Fibroblast of skin of right quadriceps (primary cell): ENCODE data around the gene SLC35E2B.
"Not testable (repeated sequence)": the region's sequence is repeated elsewhere in the genome, so short reads cannot be mapped to it uniquely, and the experiment has no call there.

ENCODE experiments used
- DNase-seq: peaks from one replicate; pipeline ENCODE4 v3.0.0-alpha.2; 2013

SLC35E2B gene

GRCh38 chr1:1702506-1702905 lies 9.9 kb upstream of the SLC35E2B start:
- DNase-seq, result not testable (repeated sequence)

GRCh38 chr1:1700557-1700956 lies 8.0 kb upstream of the SLC35E2B start:
- DNase-seq, result not testable (repeated sequence)

- not testable (repeated sequence) for DNase-seq
Observed at GRCh38 chr1:1700067-1700466, 7.5 kb upstream of the SLC35E2B start.

- DNase-seq, result not testable (repeated sequence)
Observed at GRCh38 chr1:1699061-1699460, 6.5 kb upstream of the SLC35E2B start.

- not testable (repeated sequence) for DNase-seq
Observed at GRCh38 chr1:1697358-1698183, 5.0 kb upstream of the SLC35E2B start.

GRCh38 chr1:1696431-1697357 lies 4.1 kb upstream of the SLC35E2B start:
- DNase-seq, result not testable (repeated sequence)

- peak; percentile 62 for DNase-seq
Observed at GRCh38 chr1:1692324-1692713, 276 bp downstream of the SLC35E2B start.

- not testable (repeated sequence) for DNase-seq
Observed at GRCh38 chr1:1691443-1691842, 1.2 kb downstream of the SLC35E2B start.

GRCh38 chr1:1689526-1689925 lies 3.1 kb downstream of the SLC35E2B start:
- DNase-seq, result not testable (repeated sequence)

- no peak for DNase-seq
Observed at GRCh38 chr1:1687846-1688245, 4.7 kb downstream of the SLC35E2B start.

- no peak for DNase-seq
Observed at GRCh38 chr1:1684031-1684681, 8.4 kb downstream of the SLC35E2B start.

GRCh38 chr1:1683104-1683905 lies 9.3 kb downstream of the SLC35E2B start:
- DNase-seq, result no peak

GRCh38 chr1:1680912-1681273 lies 11.7 kb downstream of the SLC35E2B start:
- DNase-seq, result no peak

GRCh38 chr1:1680031-1680911 lies 12.3 kb downstream of the SLC35E2B start:
- DNase-seq, result no peak

GRCh38 chr1:1678581-1679380 lies 13.8 kb downstream of the SLC35E2B start:
- no peak for DNase-seq

GRCh38 chr1:1677718-1678580 lies 14.6 kb downstream of the SLC35E2B start:
- no peak for DNase-seq

GRCh38 chr1:1676087-1676486 lies 16.5 kb downstream of the SLC35E2B start:
- DNase-seq, result not testable (repeated sequence)

- not testable (repeated sequence) for DNase-seq
Observed at GRCh38 chr1:1675218-1675617, 17.4 kb downstream of the SLC35E2B start.

- not testable (repeated sequence) for DNase-seq
Observed at GRCh38 chr1:1674806-1675205, 17.8 kb downstream of the SLC35E2B start.
